ENCODE data around the gene CSF2RB. TPM values are rescaled to one million over a fixed set of nuclear protein-coding genes. Genes with fewer than 3 reads are reported as not detected.

CSF2RB gene
- polyA plus RNA-seq, 1 donor (not counting 4 experiments of a cell fraction or from before 2014, with no cell fraction given): 0.08 TPM

DNA sequence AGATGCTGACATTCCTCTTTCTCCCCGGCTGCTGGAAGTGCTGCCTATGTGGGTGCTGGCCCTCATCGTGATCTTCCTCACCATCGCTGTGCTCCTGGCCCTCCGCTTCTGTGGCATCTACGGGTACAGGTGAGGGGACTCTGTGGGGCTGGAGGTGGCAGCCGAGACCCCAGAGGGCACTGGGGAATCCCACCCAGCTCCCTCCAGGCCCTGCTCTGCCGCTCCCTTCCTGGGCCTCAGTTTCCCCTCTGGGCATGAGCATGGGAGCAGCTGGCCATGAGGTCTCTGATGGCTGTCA, 21.8 kb downstream of the CSF2RB start:
- Histone ChIP-seq H3K9me3 (ENCODE audit: control insufficient read depth, low read depth, low read length) (no peaks in the 10 kb centered on the region), H3K4me3 (ENCODE audit: control insufficient read depth in 2 of 3, extremely low read depth in 1 of 3, insufficient read depth in 2 of 3, low read depth in 1 of 3, low read length in 3 of 3) (no peak overlapping the region), H3K4me2 (ENCODE audit: control insufficient read depth, extremely low read depth, insufficient read depth, low read depth, low read length) (no peak overlapping the region), H3K79me2 (ENCODE audit: control insufficient read depth, insufficient read depth, low read length) (no peaks in the 10 kb centered on the region), H3K4me1 (ENCODE audit: control insufficient read depth, extremely low read depth, insufficient read depth, low read length) (no peaks in the 10 kb centered on the region), H4K20me1 (ENCODE audit: control insufficient read depth, extremely low read depth, insufficient read depth, low read length) (no peaks in the 10 kb centered on the region), H3K27me3 (ENCODE audit: control insufficient read depth, extremely low read depth, insufficient read depth, low read length) (no peaks in the 10 kb centered on the region), H3K27ac (ENCODE audit: control insufficient read depth, insufficient read depth, low read length) (no peak overlapping the region), H2AFZ (ENCODE audit: control insufficient read depth, low read length) (no peak overlapping the region), H3K36me3 (ENCODE audit: control insufficient read depth in 2 of 2, extremely low read depth in 1 of 2, insufficient read depth in 2 of 2, low read length in 2 of 2) (no peaks in the 10 kb centered on the region), H3K9ac (ENCODE audit: control insufficient read depth, extremely low read depth, insufficient read depth, low read length) (no peak overlapping the region), H3K9me1 (ENCODE audit: control insufficient read depth, extremely low read depth, insufficient read depth, low read length) (no peaks in the 10 kb centered on the region)
- TF ChIP-seq, protein P1, sequence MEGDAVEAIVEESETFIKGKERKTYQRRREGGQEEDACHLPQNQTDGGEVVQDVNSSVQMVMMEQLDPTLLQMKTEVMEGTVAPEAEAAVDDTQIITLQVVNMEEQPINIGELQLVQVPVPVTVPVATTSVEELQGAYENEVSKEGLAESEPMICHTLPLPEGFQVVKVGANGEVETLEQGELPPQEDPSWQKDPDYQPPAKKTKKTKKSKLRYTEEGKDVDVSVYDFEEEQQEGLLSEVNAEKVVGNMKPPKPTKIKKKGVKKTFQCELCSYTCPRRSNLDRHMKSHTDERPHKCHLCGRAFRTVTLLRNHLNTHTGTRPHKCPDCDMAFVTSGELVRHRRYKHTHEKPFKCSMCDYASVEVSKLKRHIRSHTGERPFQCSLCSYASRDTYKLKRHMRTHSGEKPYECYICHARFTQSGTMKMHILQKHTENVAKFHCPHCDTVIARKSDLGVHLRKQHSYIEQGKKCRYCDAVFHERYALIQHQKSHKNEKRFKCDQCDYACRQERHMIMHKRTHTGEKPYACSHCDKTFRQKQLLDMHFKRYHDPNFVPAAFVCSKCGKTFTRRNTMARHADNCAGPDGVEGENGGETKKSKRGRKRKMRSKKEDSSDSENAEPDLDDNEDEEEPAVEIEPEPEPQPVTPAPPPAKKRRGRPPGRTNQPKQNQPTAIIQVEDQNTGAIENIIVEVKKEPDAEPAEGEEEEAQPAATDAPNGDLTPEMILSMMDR (optimal IDR thresholded peaks at IDR 0.05 in 1 of 3, IDR thresholded peaks at IDR 0.05 in 1 of 3, conservative IDR thresholded peaks at IDR 0.05 in 1 of 3; ENCODE audit: extremely low read depth in 1 of 3, insufficient read depth in 2 of 3, low read length in 3 of 3): no peak
- TF ChIP-seq EZH2 (IDR thresholded peaks at IDR 0.05; ENCODE audit: low read length): no peak
- DNase-seq (ENCODE audit: low read depth, low spot score) (no peak), FAIRE-seq (no peak)
- dilution Hi-C loops (cut with MboI; ENCODE audit: extremely low pct_ligation_motif_present, low sequenced_read_pairs): no loop called here

- no peaks in the 10 kb centered on the region for H3K9me3 ChIP-seq (ENCODE audit: control insufficient read depth, low read depth, low read length)
Measured at GRCh38 chr22:36935694-36936093, 22.3 kb downstream of the CSF2RB start.

More at GRCh38 chr22:36935694-36936093, 22.3 kb downstream of the CSF2RB start:
- H3K4me1 ChIP-seq (ENCODE audit: control insufficient read depth, extremely low read depth, insufficient read depth, low read length): no peaks in the 10 kb centered on the region
- H3K27me3 ChIP-seq (ENCODE audit: control insufficient read depth, extremely low read depth, insufficient read depth, low read length): no peaks in the 10 kb centered on the region
- H3K9me1 ChIP-seq (ENCODE audit: control insufficient read depth, extremely low read depth, insufficient read depth, low read length): no peaks in the 10 kb centered on the region
- H4K20me1 ChIP-seq (ENCODE audit: control insufficient read depth, extremely low read depth, insufficient read depth, low read length): no peaks in the 10 kb centered on the region
- H3K9ac ChIP-seq (ENCODE audit: control insufficient read depth, extremely low read depth, insufficient read depth, low read length): no peak overlapping the region
- DNase-seq (ENCODE audit: low read depth, low spot score) (no peak), FAIRE-seq (no peak)
- no peak overlapping the region for H3K4me2 ChIP-seq (ENCODE audit: control insufficient read depth, extremely low read depth, insufficient read depth, low read depth, low read length)
- H3K36me3 ChIP-seq (ENCODE audit: control insufficient read depth in 2 of 2, extremely low read depth in 1 of 2, insufficient read depth in 2 of 2, low read length in 2 of 2): no peaks in the 10 kb centered on the region
- H3K27ac ChIP-seq (ENCODE audit: control insufficient read depth, insufficient read depth, low read length): no peak overlapping the region
- no peak overlapping the region for H2AFZ ChIP-seq (ENCODE audit: control insufficient read depth, low read length)
- no peak for TF ChIP-seq EZH2 (IDR thresholded peaks at IDR 0.05; ENCODE audit: low read length)
- TF ChIP-seq, protein P1 (optimal IDR thresholded peaks at IDR 0.05 in 1 of 3, IDR thresholded peaks at IDR 0.05 in 1 of 3, conservative IDR thresholded peaks at IDR 0.05 in 1 of 3; ENCODE audit: extremely low read depth in 1 of 3, insufficient read depth in 2 of 3, low read length in 3 of 3): no peak
- no peaks in the 10 kb centered on the region for H3K79me2 ChIP-seq (ENCODE audit: control insufficient read depth, insufficient read depth, low read length)
- dilution Hi-C loops (cut with MboI; ENCODE audit: extremely low pct_ligation_motif_present, low sequenced_read_pairs): no loop called here
- no peak overlapping the region for H3K4me3 ChIP-seq (ENCODE audit: control insufficient read depth in 2 of 3, extremely low read depth in 1 of 3, insufficient read depth in 2 of 3, low read depth in 1 of 3, low read length in 3 of 3)
